HG03280 (cell line): ENCODE data around the gene PLA2G4C.
"Not testable (repeated sequence)": the region's sequence is repeated elsewhere in the genome, so short reads cannot be mapped to it uniquely, and the experiment has no call there.

ENCODE experiments used
- ATAC-seq: cut with Tn5 transposase; IDR thresholded peaks from one replicate; pipeline ENCODE4 v1.9.1; 2021; ENCODE audit warnings: mild to moderate bottlenecking, moderate library complexity; ENCODE audit not compliant: unreplicated experiment

The PLA2G4C gene

GRCh38 chr19:48111280-48111679, 663 bp upstream of the PLA2G4C start:
- no peak for ATAC-seq

GRCh38 chr19:48108997-48109782, 1.4 kb downstream of the PLA2G4C start:
- ATAC-seq: no peak

GRCh38 chr19:48103922-48104321, 6.7 kb downstream of the PLA2G4C start:
- ATAC-seq: no peak

DNA sequence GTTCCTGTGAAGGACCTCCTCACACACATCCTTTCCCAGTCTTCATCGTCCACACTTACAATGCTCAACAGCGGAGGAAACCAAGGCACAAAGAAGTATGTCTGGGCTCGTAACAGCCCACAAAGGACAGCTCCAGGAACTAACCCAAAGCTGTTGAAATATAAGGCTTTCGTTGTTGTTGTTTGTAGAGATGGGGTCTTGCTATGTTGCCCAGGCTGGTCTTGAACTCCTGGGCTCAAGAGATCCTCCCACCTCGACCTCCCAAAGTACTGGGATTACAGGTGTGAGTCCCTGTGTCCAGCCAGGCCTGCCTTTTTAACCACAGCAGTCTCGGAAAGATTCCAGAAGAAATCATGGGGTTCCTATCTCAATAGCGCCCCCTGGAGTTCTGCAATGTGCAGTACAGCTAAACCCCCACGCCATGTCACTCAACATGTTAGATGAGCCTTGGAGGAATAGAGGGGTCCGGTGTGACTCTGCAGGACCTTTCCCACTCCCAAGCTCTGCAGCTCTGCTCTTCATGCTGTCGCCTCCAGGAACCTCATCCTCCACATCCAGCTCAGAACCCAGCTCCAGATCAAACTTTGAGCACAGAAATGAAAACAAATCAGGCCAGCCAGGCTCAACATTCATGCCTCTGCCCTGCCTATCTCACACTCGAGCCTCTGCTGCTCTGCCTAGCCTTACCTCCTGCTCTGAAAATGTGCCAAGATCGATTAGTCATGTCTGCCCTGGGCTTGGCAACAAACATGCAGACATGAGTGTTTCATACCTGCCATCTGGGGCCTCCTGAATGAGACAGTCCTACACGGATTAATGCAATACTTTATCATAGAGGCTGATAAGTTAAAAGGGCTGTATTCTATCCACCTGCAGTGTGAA, 7.5 kb downstream of the PLA2G4C start:
- no peak for ATAC-seq

- ATAC-seq: no peak
Observed at GRCh38 chr19:48095612-48096175, 14.9 kb downstream of the PLA2G4C start.

- no peak for ATAC-seq
Observed at GRCh38 chr19:48094855-48095203, 15.8 kb downstream of the PLA2G4C start.

- no peak for ATAC-seq
Observed at GRCh38 chr19:48094129-48094854, 16.3 kb downstream of the PLA2G4C start.

- not testable (repeated sequence) for ATAC-seq
Observed at GRCh38 chr19:48091111-48091718, 19.4 kb downstream of the PLA2G4C start.

DNA sequence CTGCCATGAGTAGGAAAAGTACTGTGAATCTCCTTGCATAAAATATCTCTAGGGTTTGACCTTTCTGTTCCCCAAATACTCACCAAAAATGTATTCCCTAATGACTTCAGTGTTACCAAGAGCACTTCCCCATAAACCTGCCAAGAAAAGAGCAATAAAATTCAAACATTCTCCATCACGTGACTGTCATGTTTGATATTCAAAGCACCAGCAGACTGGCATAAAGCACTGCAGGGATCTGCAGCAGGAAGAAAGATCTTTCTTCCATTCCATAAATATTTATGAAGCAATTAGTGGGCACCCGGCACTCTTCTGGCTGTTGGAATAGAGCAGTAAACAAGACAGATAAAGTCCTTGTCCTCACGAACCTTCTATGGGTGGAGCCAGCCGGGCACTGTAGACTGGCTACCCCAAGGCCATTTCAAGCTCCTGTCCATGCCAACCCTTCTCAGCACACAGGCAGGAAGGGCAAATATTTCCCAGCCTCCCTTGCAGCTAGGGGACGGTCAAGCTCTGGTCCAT, 20.3 kb downstream of the PLA2G4C start:
- ATAC-seq: no peak

DNA sequence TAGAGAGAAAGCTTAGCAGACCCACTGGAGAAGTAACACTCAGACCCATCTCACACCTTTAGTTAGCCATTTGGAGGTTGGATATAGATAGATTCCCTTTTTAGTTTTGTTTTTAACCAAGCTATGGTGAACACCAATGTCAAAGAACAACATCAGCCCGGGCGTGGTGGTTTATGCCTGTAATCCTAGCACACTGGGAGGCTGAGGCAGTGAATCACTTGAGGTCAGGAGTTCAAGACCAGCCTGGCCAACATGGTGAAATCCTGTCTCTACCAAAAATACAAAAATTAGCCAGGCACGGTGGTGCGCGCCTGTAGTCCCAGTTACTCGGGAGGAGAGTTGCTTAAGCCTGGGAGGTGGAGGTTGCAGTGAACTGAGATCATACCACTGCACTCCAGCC, 21.6 kb downstream of the PLA2G4C start:
- not testable (repeated sequence) for ATAC-seq

DNA sequence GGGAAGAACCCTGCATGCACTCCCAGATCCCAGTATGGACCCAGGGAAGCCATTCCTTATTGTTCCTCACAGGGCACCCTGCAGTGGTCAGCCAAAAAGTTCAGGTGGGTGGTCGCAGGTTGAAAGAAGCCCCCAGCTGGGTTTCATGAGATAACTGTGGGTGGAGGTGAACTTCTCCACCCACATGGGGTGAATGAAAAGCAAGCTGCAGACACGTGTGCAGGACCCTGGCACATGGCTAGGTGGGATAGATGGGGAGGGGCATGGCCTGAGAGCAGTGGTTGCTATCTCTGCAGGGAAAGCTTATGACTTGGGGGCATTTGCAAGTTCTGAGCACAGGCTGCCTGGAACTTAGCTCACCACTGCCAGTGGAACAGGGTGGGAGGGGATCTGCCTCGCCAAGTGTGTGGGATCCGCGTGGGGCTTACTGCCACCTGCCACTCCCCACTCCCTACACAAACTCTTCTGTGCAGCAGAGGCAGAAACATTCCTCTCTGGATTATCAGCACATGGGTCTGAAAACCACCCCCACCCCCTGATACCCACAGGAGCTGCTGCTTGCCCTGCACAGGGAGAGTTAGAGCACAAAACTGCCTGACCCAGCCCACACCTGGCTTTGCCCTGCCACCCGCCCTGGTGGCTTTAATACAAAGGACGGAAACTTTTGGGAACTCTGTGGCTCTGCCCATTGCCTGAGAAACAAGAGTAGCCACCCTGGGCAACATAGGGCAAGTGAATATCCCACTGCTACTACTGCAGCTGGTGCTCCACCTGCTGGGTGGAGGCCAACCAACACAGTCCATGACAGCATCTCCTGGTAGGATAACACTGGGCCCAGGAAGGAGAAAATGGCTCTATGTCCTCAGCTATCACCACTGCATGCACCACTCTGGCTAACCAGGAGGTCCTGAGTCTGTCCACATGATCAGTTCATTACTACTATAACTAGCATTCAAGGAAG, 24.4 kb downstream of the PLA2G4C start:
- no peak for ATAC-seq

DNA sequence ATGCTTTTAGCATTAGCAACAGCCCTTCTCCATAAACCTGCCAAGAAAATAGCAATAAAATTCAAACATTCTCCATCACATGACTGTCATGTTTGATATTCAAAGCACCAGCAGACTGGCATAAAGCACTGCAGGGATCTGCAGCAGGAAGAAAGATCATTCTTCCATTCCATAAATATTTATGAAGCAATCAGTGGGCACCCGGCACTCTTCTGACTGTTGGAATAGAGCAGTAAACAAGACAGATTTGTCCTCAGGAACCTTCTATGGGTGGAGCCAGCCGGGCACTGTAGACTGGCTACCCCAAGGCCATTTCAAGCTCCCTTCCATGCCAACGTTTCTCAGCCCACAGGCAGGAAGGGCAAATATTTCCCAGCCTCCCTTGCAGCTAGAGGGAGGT, 25.5 kb downstream of the PLA2G4C start:
- ATAC-seq: no peak

DNA sequence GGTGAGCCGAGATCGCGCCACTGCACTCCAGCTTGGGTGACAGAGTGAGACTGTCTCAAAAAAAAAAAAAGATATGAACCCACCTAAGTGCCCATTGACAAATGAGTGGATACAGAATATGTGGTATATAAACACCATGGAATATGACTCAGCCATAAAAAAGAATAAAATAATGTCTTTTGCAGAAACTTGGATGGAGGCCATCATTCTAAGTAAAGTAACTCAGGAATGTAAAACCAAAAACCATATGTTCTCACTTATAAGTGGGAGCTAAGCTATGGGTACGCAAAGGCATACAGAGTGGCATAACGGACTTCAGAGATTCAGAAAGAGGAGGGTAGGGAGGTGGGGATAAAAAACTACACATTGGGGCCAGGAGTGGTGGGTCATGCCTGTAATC, 29.5 kb downstream of the PLA2G4C start:
- ATAC-seq: no peak

DNA sequence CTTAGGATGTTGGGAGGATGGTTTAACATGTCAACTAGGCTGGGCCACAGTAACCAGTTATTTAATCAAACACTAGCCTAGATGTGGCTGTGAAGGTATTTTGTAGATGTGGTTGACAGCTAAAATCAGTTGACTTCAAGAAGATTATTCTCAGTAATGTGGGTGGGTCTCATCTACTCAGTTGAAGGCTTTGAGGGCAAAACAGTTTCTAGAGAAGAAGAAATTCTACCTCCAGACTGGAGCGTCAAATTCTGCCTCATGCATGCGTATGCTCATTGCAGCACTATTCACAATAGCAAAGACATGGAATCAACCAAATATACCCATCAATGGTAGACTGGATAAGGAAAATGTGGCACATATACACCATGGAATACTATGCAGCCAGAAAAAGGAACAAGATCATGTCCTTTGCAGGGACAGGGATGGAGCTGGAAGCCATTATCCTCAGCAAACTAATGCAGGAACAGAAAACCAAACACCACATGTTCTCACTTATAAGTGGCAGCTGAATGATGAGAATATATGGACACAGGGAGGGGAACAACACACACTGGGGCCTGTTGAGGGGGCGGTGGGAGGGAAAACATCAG, 40.3 kb downstream of the PLA2G4C start:
- not testable (repeated sequence) for ATAC-seq

DNA sequence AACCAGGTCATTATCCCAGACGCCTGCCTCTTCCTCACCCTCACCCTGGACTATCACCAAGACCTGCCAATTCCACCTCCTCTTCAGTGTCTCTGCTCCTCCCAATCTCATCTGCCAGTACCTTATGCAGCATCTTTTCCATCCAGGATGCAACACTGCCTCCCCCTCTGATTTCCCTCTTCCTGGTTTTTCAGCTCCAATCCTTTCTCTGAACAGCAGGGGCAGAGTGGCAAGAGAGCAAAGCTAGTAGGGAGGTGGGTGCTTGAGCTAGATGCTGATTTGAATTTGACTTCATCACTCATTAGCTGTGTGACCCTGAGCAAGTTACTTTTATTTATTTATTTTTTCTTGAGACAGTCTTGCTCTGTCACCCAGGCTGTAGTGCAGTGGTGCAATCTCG, 41.2 kb downstream of the PLA2G4C start:
- no peak for ATAC-seq

GRCh38 chr19:48064509-48064908, 46.1 kb downstream of the PLA2G4C start:
- no peak for ATAC-seq

DNA sequence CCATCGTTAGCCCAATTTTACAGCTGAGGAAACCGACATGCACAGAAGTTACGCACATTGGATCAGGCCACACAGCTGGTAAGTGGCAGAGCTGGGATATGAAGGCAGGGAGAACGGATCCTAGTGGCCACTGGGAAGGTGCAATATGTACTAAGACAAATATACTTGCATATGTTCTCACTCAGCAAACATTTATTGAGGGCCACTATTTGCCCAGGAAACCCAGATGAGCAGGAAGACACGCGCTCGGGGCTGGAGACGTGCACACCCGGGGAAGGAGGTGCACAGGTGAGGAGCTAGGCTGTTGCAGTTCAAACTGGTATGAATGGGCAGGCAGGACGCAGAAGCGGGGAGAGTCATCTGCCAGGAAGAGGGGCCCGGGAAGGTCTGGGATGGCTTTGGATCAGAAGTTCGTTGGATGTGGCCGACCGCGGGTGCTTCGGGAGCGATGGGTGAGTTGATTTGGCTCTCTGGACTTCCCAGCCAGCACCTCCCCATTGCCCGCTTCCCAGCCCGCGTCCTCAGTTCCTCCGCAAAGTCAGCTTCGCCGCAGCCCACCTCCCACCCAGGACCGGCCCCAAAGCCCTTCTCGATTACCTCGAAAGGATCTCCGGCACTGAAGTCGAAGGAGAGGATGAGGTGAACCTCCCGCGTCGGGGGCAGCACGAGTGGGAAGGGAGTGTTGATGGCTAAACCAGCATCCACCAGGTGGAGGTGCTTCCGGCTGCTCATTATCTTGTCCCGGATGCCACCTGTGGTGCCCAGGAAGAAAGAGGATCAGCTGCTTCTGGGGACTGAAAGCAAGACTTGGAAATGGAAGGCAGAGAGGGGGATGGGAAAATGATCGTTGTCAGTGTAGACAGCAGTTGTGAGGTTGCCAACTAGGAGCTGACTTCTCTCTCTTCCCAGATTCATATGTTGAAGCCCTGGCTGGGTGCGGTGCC, 48.9 kb downstream of the PLA2G4C start:
- ATAC-seq: no peak

GRCh38 chr19:48060381-48060780, 50.2 kb downstream of the PLA2G4C start:
- ATAC-seq: no peak
